8988T (cell line): ENCODE measurements around the gene ARRDC5.
A peak's percentile ranks its signal among the peaks of the same experiment; 100 is the strongest.
"Not testable (repeated sequence)": the region's sequence is repeated elsewhere in the genome, so short reads cannot be mapped to it uniquely, and the experiment has no call there.

ENCODE experiments used
- DNase-seq: peaks from one replicate; pipeline ENCODE4 v3.0.0; 2011

The ARRDC5 gene

GRCh38 chr19:4867534-4868285 lies 35.0 kb downstream of the ARRDC5 start, which contains the start of gene PLIN3:
TSS of gene PLIN3 (minus strand) at chr19:4867667. CDS start at chr19:4861394, 6,273 bp downstream.
- DNase-seq, result peak; percentile 88

GRCh38 chr19:4866595-4867424 lies 35.9 kb downstream of the ARRDC5 start:
- no peak for DNase-seq

- DNase-seq, result no peak
Observed at GRCh38 chr19:4861147-4861546, 41.5 kb downstream of the ARRDC5 start.

- no peak for DNase-seq
Observed at GRCh38 chr19:4859697-4860096, 43.0 kb downstream of the ARRDC5 start.

GRCh38 chr19:4856468-4856867 lies 46.2 kb downstream of the ARRDC5 start:
- DNase-seq, result not testable (repeated sequence)

- not testable (repeated sequence) for DNase-seq
Observed at GRCh38 chr19:4853506-4853905, 49.2 kb downstream of the ARRDC5 start.

- no peak for DNase-seq
Observed at GRCh38 chr19:4852484-4852883, 50.2 kb downstream of the ARRDC5 start.

GRCh38 chr19:4851551-4852290 lies 51.0 kb downstream of the ARRDC5 start:
- DNase-seq, result peak; percentile 60

GRCh38 chr19:4849019-4849418 lies 53.7 kb downstream of the ARRDC5 start:
- DNase-seq, result no peak

GRCh38 chr19:4847190-4847973 lies 55.3 kb downstream of the ARRDC5 start:
- no peak for DNase-seq

GRCh38 chr19:4845975-4846374 lies 56.7 kb downstream of the ARRDC5 start:
- not testable (repeated sequence) for DNase-seq

GRCh38 chr19:4844348-4845179 lies 58.1 kb downstream of the ARRDC5 start:
- DNase-seq, result no peak

- no peak for DNase-seq
Observed at GRCh38 chr19:4843647-4843965, 59.1 kb downstream of the ARRDC5 start.
